Nasal cavity respiratory epithelium epithelial cell of viscerocranial mucosa (primary cell): ENCODE measurements around the gene ERMARD. TPM values are rescaled to one million over a fixed set of nuclear protein-coding genes. Genes with fewer than 3 reads are reported as not detected.

Experiments
- total RNA-seq: library from RNA; depleted of rRNA; stranded (reverse); fragments of >200 nt; gene quantifications from 2 replicates; pipeline ENCODE4 v1.2.3, GENCODE V29; 2014

Gene ERMARD
- 26.0 and 31.2 TPM in 2 replicates for total RNA-seq

GRCh38 chr6:169751242-169752073 lies at the start of gene ERMARD, which contains the start of gene DYNLT2:
ERMARD (plus strand) TSS chr6:169751622; CDS start chr6:169751658, 36 bp downstream.
DYNLT2 (minus strand) TSS chr6:169751572; CDS start chr6:169751458, 114 bp downstream.

GRCh38 chr6:169701954-169702839 lies 49.2 kb upstream of the ERMARD start, which contains the start of the genes C6orf120 and WDR27:
C6orf120 (plus strand) TSS chr6:169702126; CDS start chr6:169702460, 334 bp downstream.
WDR27 (minus strand) TSS chr6:169702029; CDS start chr6:169689005, 13,024 bp downstream.

GRCh38 chr6:169724494-169725124 lies 26.8 kb upstream of the ERMARD start, which contains the start of gene PHF10:
PHF10 (minus strand) TSS chr6:169724500; CDS start chr6:169723931, 569 bp downstream.

Other genes starting within 250 kb of the ERMARD start
- 14.4 and 31.0 TPM in 2 replicates for gene WDR27, start 49.6 kb upstream of the ERMARD start, total RNA-seq
- gene C6orf120, start 49.5 kb upstream of the ERMARD start, total RNA-seq = 27.7 and 31.3 TPM in 2 replicates
- gene PHF10, start 27.1 kb upstream of the ERMARD start, total RNA-seq = 9.9 and 22.4 TPM in 2 replicates
- 0.68 and 0.71 TPM in 2 replicates for gene DYNLT2, start 50 bp upstream of the ERMARD start, total RNA-seq